ENCODE measurements around the gene SMYD5. TPM values are rescaled to one million over a fixed set of nuclear protein-coding genes. Genes with fewer than 3 reads are reported as not detected.

SMYD5 gene
- total RNA-seq, 2 donors from 2014 or later: 34.9 to 35.4 TPM

DNA sequence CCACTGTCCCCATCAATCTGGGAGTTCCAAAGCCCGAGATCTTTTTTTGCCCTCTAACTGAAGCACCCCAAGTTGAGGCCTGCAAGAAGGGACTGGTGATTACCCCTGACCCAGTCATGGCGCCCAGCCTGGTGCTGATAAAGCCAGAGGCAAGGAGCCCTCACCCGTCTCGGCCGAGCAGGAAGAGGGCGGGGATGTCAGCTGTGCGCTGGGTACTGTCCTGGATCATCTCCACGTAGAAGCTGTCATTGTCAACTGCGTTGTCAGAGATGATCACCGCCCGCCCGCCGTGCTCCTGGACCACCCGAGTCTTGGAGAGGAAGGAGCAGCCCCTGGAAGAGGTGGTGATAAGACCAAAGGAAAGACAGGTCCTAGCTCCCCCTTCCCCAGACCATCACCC is 14.6 kb downstream of the SMYD5 start:
- no peak for DNase-seq
- TF ChIP-seq, protein P1, sequence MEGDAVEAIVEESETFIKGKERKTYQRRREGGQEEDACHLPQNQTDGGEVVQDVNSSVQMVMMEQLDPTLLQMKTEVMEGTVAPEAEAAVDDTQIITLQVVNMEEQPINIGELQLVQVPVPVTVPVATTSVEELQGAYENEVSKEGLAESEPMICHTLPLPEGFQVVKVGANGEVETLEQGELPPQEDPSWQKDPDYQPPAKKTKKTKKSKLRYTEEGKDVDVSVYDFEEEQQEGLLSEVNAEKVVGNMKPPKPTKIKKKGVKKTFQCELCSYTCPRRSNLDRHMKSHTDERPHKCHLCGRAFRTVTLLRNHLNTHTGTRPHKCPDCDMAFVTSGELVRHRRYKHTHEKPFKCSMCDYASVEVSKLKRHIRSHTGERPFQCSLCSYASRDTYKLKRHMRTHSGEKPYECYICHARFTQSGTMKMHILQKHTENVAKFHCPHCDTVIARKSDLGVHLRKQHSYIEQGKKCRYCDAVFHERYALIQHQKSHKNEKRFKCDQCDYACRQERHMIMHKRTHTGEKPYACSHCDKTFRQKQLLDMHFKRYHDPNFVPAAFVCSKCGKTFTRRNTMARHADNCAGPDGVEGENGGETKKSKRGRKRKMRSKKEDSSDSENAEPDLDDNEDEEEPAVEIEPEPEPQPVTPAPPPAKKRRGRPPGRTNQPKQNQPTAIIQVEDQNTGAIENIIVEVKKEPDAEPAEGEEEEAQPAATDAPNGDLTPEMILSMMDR (conservative IDR thresholded peaks at IDR 0.05): no peak
- no peaks in the 10 kb centered on the region for H3K27me3 ChIP-seq (ENCODE audit: control insufficient read depth, insufficient read depth, low read length, poor library complexity, severe bottlenecking)
- H3K27ac ChIP-seq (ENCODE audit: low read depth, low read length): no peak overlapping the region
- H3K4me3 ChIP-seq (ENCODE audit: low read length): no peak overlapping the region
- Mint-ChIP-seq H3K27ac (no peak overlapping the region), H3K36me3 (ENCODE audit: low read depth) (peaks cover 3% of the 10 kb centered on the region), H3K27me3 (ENCODE audit: insufficient read depth) (no peaks in the 10 kb centered on the region), H3K4me1 (peaks cover 3% of the 10 kb centered on the region), H3K4me3 (no peak overlapping the region), H3K9me3 (no peaks in the 10 kb centered on the region)
- no peaks in the 10 kb centered on the region for H3K9me3 ChIP-seq (ENCODE audit: control insufficient read depth, low read length)
- WGBS, 2 experiments (ENCODE audit: insufficient coverage in 1 of 2, insufficient read length in 1 of 2): 91 to 100% methylated on average over 2 to 14 of the region's 14 CpGs
- H3K36me3 ChIP-seq (ENCODE audit: control insufficient read depth, insufficient read depth, low read length): no peaks in the 10 kb centered on the region
- no peak overlapping the region for H3K9ac ChIP-seq (ENCODE audit: extremely low read depth, low read length, poor library complexity, severe bottlenecking)
- H3K4me1 ChIP-seq (ENCODE audit: control insufficient read depth, insufficient read depth, low read length): no peaks in the 10 kb centered on the region

DNA sequence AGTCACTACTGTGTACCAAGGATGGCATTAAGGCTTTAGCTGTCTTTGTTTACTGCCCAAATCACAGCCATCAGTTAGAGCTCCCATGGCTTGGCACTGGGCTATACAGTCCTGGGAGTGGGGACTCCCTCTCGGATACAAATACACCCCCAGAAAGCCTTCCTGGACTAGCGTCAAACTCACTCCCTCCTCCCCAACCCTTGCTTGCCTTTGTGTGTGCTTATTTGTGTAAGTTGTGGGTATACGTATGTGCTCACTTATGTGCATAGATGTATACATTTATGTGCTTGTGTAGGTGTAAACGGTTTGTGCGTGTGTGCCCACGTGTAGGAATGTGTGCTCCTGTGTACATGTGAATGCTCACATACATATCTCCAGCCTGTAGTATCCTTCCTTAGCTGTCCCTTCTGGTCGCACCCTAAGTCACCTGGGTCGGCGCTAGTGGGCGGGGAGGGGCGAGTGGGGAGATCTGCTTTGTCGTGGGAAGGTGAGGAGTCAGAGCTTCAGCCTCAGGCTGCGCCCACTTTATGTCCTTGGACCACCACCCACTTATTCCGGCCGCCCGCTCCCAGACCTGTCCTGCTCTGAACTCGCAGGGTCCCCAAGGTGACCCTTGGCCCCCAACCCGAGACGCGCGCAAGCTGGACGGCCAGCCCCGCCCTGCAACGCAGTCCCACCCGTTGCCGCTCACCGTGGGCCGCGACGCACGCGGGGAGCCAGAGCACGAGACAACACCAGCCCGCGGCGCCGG is 18.5 kb downstream of the SMYD5 start:
- no peaks in the 10 kb centered on the region for H3K36me3 Mint-ChIP-seq (ENCODE audit: low read depth)
- Histone ChIP-seq H3K4me1 (ENCODE audit: control insufficient read depth, insufficient read depth, low read length) (no peaks in the 10 kb centered on the region), H3K36me3 (ENCODE audit: control insufficient read depth, insufficient read depth, low read length) (no peaks in the 10 kb centered on the region), H3K9me3 (ENCODE audit: control insufficient read depth, low read length) (no peaks in the 10 kb centered on the region), H3K9ac (ENCODE audit: extremely low read depth, low read length, poor library complexity, severe bottlenecking) (no peak overlapping the region), H3K27me3 (ENCODE audit: control insufficient read depth, insufficient read depth, low read length, poor library complexity, severe bottlenecking) (no peaks in the 10 kb centered on the region), H3K4me3 (ENCODE audit: low read length) (peak overlapping the region; percentile 98), H3K27ac (ENCODE audit: low read depth, low read length) (no peak overlapping the region)
- H3K27me3 Mint-ChIP-seq (ENCODE audit: insufficient read depth): no peaks in the 10 kb centered on the region
- peak; percentile 54 for DNase-seq
- WGBS, 2 experiments (ENCODE audit: insufficient coverage in 1 of 2, insufficient read length in 1 of 2): 0 to 9% methylated on average over 19 to 37 of the region's 37 CpGs
- peak overlapping the region; percentile 30 for H3K27ac Mint-ChIP-seq
- H3K9me3 Mint-ChIP-seq: no peaks in the 10 kb centered on the region
- H3K4me3 Mint-ChIP-seq: peak overlapping the region; percentile 97
- TF ChIP-seq, protein P1 (conservative IDR thresholded peaks at IDR 0.05): no peak
- H3K4me1 Mint-ChIP-seq: peaks cover 18% of the 10 kb centered on the region

DNA sequence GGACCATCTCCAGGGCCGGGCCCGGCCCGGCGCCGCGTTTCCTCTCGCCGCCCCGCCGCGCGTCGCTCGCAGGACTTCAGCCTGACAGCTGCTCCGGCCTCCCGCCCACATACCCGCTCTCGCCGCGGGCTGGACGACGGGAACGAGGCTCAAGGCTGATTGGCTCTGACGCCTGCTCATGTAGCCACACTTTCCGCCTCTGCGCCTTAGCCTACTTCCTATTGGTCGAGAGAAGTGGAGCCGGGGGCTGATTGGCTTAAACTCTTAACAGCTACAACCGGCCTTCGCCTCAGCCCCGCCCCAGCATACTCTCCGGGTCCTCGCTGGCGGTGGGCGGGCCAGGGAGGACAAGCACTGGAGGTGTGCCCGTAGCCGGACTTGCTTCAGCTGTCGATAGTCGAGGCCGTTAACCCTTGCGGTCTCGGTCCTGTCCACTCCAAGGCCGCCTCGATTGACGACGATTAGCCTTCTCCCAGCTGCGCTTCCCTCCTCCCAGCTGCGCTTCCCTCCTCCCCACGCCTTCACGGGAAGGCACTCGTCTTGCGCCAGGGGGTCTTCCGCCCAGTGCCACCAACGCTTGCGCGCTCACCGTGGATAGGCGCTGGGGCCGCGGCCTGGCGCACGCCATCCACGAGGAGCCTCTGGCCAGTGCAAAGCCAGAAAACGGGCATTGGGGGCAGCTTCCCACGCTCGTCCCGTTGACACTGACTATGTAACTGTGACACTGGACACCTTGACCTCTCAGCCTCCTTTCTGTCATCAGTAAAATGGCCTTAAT is 19.3 kb downstream of the SMYD5 start, which contains the start of gene PRADC1:
Gene PRADC1 (minus strand): TSS at position 86 of the 778 bp plus-strand sequence. CDS start 79 bp downstream, at position 7.
- Histone ChIP-seq H3K4me3 (ENCODE audit: low read length) (peak within 1 kb of the TSS; percentile 98), H3K27ac (ENCODE audit: low read depth, low read length) (peak within 1 kb of the TSS; percentile 88), H3K9me3 (ENCODE audit: control insufficient read depth, low read length) (no peaks in the 10 kb centered on the region), H3K9ac (ENCODE audit: extremely low read depth, low read length, poor library complexity, severe bottlenecking) (peak within 1 kb of the TSS; percentile 95), H3K27me3 (ENCODE audit: control insufficient read depth, insufficient read depth, low read length, poor library complexity, severe bottlenecking) (no peaks in the 10 kb centered on the region), H3K4me1 (ENCODE audit: control insufficient read depth, insufficient read depth, low read length) (no peaks in the 10 kb centered on the region), H3K36me3 (ENCODE audit: control insufficient read depth, insufficient read depth, low read length) (peaks cover 3% of the 10 kb centered on the region)
- H3K9me3 Mint-ChIP-seq: no peaks in the 10 kb centered on the region
- H3K27ac Mint-ChIP-seq: peak within 1 kb of the TSS; percentile 96
- 0% methylated on average over 33 to 67 of the region's 67 CpGs for WGBS, 2 experiments (ENCODE audit: insufficient coverage in 1 of 2, insufficient read length in 1 of 2)
- DNase-seq: peak; percentile 100
- H3K4me3 Mint-ChIP-seq: peak within 1 kb of the TSS; percentile 97
- H3K36me3 Mint-ChIP-seq (ENCODE audit: low read depth): no peaks in the 10 kb centered on the region
- TF ChIP-seq, protein P1 (conservative IDR thresholded peaks at IDR 0.05): no peak
- H3K27me3 Mint-ChIP-seq (ENCODE audit: insufficient read depth): no peaks in the 10 kb centered on the region
- H3K4me1 Mint-ChIP-seq: peaks cover 22% of the 10 kb centered on the region

All from endodermal cell (in vitro differentiated cells).